Cardiac muscle cell (in vitro differentiated cells and primary cell): Measurements from ENCODE around the gene EWSR1. TPM values are rescaled to one million over a fixed set of nuclear protein-coding genes. Genes with fewer than 3 reads are reported as not detected.

ENCODE experiments used
- DNase-seq, 2 donors: peaks; one replicate each; pipeline versions ENCODE4 v3.0.0 to v3.0.0-alpha.2; 2010 to 2017; ENCODE audit warnings: low read depth in 1 of 2, low spot score in 1 of 2
- H3K27ac ChIP-seq: fragments of 200-600 bp; sonication (generic); 2 replicates; pipeline ENCODE4 v1.5.1; 2016
- H3K27me3 ChIP-seq: fragments of 200-600 bp; sonication (generic); 2 replicates; pipeline ENCODE4 v1.6.0; 2016; ENCODE audit warnings: control low read depth
- H3K36me3 ChIP-seq: fragments of 200-600 bp; sonication (generic); 2 replicates; pipeline ENCODE4 v1.5.1; 2016; ENCODE audit warnings: control low read depth
- H3K4me1 ChIP-seq: fragments of 200-600 bp; sonication (generic); 2 replicates; pipeline ENCODE4 v1.8.1; 2017; ENCODE audit warnings: low read depth, mild to moderate bottlenecking, mixed run types
- H3K4me3 ChIP-seq: fragments of 200-600 bp; sonication (generic); 2 replicates; pipeline ENCODE4 v1.5.1; 2016; ENCODE audit warnings: mild to moderate bottlenecking
- H3K9me3 ChIP-seq: fragments of 200-600 bp; sonication (generic); 2 replicates; pipeline ENCODE4 v1.5.1; 2017; ENCODE audit warnings: low read depth, mild to moderate bottlenecking, control low read depth
- CTCF ChIP-seq: IDR thresholded peaks from 2 replicates; pipeline ENCODE4 v1.5.1; 2012; ENCODE audit warnings: low read depth, mild to moderate bottlenecking, low read length
- polyA plus RNA-seq: library from polyadenylated mRNA; unstranded; fragments of >200 nt; fragmentation: Nextera tagmentation; extraction: Ambion mirVana; gene quantifications from 2 replicates; pipeline ENCODE4 v1.2.1, GENCODE V29; 2016
- total RNA-seq: library from RNA; depleted of rRNA; stranded (reverse); fragments of >200 nt; gene quantifications from 2 replicates; pipeline ENCODE4 v1.2.3, GENCODE V29; 2016

EWSR1 gene
- total and polyA plus RNA-seq, 2 experiments from 2014 or later, result 266 to 349 TPM

- no peaks in the 10 kb centered on the region for H3K9me3 ChIP-seq
- peak; percentile 18 to 21 for DNase-seq
- no peak for TF ChIP-seq CTCF
- H3K27ac ChIP-seq, result peak overlapping the region; percentile 100
- no peaks in the 10 kb centered on the region for H3K27me3 ChIP-seq
- peaks cover 25% of the 10 kb centered on the region for H3K4me1 ChIP-seq
- peaks cover 31% of the 10 kb centered on the region for H3K36me3 ChIP-seq
- H3K4me3 ChIP-seq, result peak overlapping the region; percentile 71
Measured at GRCh38 chr22:29269731-29270474, 1.8 kb downstream of the EWSR1 start.

- no peak overlapping the region for H3K27ac ChIP-seq
- DNase-seq, result peak in 1 of 2 donors; percentile 45
- H3K36me3 ChIP-seq, result peaks cover 33% of the 10 kb centered on the region
Measured at GRCh38 chr22:29270475-29271271, 2.6 kb downstream of the EWSR1 start.

GRCh38 chr22:29272624-29273023 lies 4.6 kb downstream of the EWSR1 start:
- H3K27ac ChIP-seq, result no peak overlapping the region
- DNase-seq, result no peak
- H3K36me3 ChIP-seq, result peaks cover 46% of the 10 kb centered on the region
- no peak overlapping the region for H3K4me3 ChIP-seq
- no peaks in the 10 kb centered on the region for H3K27me3 ChIP-seq
- H3K4me1 ChIP-seq, result peaks cover 20% of the 10 kb centered on the region
- H3K9me3 ChIP-seq, result no peaks in the 10 kb centered on the region
- no peak for TF ChIP-seq CTCF

More at GRCh38 chr22:29270475-29271271, 2.6 kb downstream of the EWSR1 start:
- no peak for TF ChIP-seq CTCF
- Histone ChIP-seq H3K4me3 (peak overlapping the region; percentile 71), H3K9me3 (no peaks in the 10 kb centered on the region), H3K27me3 (no peaks in the 10 kb centered on the region), H3K4me1 (peaks cover 25% of the 10 kb centered on the region)

GRCh38 chr22:29275167-29275566 lies 7.1 kb downstream of the EWSR1 start:
- Histone ChIP-seq H3K36me3 (peaks cover 70% of the 10 kb centered on the region), H3K27ac (no peak overlapping the region), H3K4me1 (peaks cover 13% of the 10 kb centered on the region), H3K9me3 (no peaks in the 10 kb centered on the region), H3K4me3 (no peak overlapping the region), H3K27me3 (no peaks in the 10 kb centered on the region)
- TF ChIP-seq CTCF, result no peak
- no peak for DNase-seq

- Histone ChIP-seq H3K27ac (no peak overlapping the region), H3K27me3 (no peaks in the 10 kb centered on the region), H3K4me3 (no peak overlapping the region), H3K36me3 (peaks cover 75% of the 10 kb centered on the region), H3K4me1 (peaks cover 5% of the 10 kb centered on the region), H3K9me3 (no peaks in the 10 kb centered on the region)
- no peak for DNase-seq
- TF ChIP-seq CTCF, result no peak
Measured at GRCh38 chr22:29275819-29276565, 7.9 kb downstream of the EWSR1 start.
